CD4-positive, alpha-beta T cell treated with Interleukin-15 for 4 hours (primary cell): Measurements from ENCODE around the gene RBBP8NL.

ENCODE experiments used
- DNase-seq: peaks from one replicate; pipeline ENCODE4 v3.0.0-alpha.2; 2020; ENCODE audit warnings: low spot score

The RBBP8NL gene

GRCh38 chr20:62462976-62463592 lies 35.7 kb upstream of the RBBP8NL start:
- DNase-seq: no peak

DNA sequence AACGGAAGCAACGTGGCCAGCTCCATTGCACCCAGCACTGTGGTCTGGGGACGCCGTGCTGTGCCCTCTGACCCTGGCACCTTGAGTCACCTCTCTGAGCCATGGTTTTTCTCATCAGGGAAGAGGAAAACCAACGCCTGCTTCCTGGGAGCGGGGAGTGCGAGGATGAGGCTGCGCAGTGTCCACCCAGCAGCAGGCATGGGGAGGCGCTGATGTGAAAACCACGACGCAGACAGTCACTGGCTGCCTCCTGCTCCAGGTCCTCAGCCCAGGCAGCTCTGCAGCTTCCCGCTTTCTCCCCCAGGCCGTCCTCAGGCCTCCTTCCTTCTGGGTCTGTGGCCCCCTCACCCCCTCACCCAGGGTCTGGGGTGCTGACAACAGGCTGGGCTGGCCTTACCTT lies 34.5 kb upstream of the RBBP8NL start:
- DNase-seq: no peak

GRCh38 chr20:62461157-62461556 lies 33.8 kb upstream of the RBBP8NL start:
- DNase-seq: no peak

DNA sequence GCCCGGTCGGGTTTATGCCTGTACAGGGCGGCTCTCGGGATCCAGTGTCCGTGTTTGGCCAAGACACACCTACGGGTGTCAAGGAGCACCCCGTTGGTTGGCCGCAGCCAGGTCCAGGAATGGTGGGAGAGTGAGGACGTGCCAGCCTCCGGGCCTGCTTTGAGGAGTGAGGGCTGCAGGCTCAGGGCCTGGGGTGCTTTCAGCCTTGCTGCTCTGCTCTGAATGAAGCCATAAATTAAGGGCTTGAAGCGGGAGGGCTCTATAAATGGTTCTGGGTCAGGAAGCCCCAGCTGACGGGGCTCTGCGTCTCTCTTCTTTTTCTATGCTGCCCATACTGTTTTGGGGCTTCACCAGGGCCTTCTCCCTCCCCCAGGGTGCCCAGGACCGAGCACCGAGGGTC lies 33.3 kb upstream of the RBBP8NL start:
- DNase-seq: no peak

- DNase-seq: no peak
These were observed 32.1 kb upstream of the RBBP8NL start for GRCh38 chr20:62459488-62459887.

- no peak for DNase-seq
These were observed 31.2 kb upstream of the RBBP8NL start for GRCh38 chr20:62458275-62459251.

DNA sequence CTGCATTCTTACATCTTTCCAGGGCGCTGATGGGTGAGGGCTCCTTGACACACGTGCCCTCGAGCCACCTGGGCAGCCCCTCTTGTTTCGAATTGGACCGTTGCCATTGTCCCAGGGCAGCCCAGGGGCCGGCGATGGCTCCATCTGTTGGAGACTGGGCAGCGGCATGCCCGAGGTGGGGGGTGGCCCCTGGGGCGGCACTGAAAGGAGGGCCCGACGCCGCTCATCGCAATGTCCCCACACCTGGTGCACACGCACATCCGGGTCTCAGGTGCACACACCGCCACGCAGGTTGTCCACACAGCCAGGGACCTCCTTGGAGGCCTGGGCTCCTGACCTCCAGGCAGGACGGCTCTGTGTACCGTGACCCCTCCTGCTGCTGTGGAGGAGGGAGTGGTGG lies 30.5 kb upstream of the RBBP8NL start:
- no peak for DNase-seq

- DNase-seq: no peak
These were observed 29.8 kb upstream of the RBBP8NL start for GRCh38 chr20:62457098-62457497.

GRCh38 chr20:62455929-62456328 lies 28.6 kb upstream of the RBBP8NL start:
- no peak for DNase-seq

GRCh38 chr20:62454904-62455636 lies 27.7 kb upstream of the RBBP8NL start:
- DNase-seq: no peak

DNA sequence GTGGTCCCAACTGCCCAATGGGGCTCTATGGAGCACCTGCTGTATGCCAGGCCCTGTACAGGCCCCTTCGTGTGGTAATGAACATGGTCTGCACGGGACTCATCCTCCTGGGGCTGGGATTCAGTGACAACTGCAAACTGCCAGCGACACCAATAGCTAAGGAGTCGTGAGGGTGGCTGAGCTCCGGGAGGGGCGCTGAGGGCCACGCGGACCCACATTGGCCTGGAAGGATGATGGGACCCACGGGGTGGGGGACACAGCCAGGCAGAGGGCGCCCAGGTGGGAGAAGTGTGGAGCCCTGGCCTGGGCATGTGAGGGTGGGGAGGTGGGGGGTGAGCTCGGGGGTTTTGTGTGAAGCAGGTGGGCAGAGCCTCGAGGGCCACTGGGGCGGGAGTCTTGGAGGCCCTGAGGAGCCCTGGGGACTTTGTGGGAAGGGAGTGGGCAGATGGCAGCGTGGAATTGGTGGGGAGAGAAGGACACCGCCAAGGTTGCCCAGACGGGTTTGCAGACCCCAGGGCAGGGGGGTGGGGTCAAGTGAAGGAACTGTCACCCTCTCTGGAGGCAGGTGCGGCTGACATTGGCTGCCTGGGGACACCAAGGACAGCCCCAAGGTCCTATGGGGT lies 26.0 kb upstream of the RBBP8NL start:
- DNase-seq: no peak

- no peak for DNase-seq
These were observed 25.2 kb upstream of the RBBP8NL start for GRCh38 chr20:62452475-62453095.

DNA sequence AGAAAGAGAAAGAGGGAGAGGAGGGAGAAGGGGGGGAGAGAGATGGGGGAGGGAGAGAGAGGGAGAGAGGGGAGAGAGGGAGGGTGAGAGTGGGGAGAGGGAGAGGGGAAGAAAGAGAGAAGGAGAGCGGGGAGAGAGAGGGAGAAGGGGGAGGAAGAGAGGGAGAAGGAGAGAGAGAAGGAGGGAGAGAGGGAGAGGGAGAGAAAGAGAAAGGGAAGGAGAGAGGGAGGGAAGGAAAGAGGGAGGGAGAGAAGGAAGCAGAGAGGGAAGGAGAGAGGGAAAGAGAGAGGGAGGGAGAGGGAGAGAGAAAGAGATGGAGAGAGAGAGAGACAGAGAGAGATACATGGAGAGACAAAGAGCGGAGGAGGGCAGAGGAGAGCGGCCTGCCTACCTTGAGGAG lies 24.6 kb upstream of the RBBP8NL start:
- no peak for DNase-seq

GRCh38 chr20:62451156-62451767 lies 23.9 kb upstream of the RBBP8NL start:
- no peak for DNase-seq

DNA sequence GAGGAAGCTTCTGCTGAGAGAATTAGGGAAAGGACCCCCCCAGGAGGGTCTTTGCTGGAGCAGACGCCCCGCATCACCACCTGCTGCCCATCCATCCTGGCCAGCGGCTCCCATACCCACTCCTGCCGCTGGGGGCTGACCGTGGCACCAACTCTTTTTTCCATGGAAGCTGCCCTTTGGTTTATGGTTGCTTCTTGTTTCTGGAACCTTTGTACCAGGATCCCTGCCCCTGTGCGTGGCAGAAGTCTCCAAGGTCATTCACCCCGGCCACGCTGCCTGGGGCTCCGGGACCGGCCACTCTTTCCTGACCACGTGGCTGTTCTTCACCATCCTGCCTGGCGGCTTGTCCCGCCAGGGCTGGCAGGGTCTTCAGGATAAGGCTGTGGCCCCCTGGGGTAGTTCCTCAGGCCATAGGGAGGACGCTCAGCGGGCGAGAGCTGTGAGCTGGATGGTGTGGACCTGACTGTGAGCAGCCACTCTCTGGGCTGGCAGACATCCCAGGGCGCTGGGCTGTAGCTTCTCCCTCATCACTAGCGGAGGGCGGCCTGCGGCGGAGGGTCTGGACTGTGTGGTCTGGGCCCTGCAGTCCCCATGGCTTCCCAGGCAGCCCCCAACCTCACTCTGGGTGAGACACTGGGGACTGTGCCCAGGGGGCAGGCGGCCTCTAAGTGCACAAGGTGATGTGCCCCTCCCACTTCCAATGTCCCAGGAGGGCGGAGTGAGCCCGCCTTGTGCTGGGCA lies 22.8 kb upstream of the RBBP8NL start:
- DNase-seq: no peak

DNA sequence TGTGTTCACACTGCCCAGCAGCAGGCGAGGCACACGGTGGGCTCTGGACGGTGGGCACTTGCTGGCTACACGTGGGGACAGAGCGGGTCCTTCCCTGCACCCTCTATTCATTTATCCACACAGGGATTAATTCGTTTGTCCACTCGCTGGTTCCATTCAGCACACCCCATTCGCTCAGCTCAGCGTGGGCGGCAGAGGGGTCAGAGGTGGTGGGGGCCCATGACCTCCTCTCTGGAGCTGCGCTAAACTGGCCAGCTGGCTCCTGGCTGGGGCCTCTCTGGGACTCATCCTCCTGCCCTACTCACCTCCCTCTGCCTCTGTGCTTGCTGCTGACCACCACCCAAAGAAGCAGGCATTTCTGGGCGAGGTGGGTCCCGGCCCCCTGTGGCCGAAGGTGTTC lies 21.4 kb upstream of the RBBP8NL start:
- DNase-seq: no peak

DNA sequence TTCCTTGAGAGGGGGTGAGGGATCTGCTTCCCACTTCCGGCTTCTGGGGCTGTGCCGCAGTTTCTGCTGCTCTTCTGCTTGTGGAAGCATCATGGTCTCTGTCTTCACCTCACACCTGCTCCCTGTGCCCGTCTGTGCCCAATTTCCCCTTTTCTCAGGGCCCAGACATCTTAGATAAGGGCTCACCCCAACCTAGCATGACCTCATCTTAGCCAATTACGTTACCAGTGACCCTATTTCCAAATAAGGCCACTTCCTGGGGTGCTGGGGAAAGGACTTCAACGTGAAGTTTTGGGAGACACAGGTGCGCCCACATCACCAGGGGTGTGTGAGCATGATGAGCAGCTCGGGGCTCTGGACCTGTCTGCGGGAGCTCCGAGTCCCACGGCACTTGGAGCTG lies 20.7 kb upstream of the RBBP8NL start:
- DNase-seq: no peak

- no peak for DNase-seq
These were observed 19.8 kb upstream of the RBBP8NL start for GRCh38 chr20:62446888-62447869.

DNA sequence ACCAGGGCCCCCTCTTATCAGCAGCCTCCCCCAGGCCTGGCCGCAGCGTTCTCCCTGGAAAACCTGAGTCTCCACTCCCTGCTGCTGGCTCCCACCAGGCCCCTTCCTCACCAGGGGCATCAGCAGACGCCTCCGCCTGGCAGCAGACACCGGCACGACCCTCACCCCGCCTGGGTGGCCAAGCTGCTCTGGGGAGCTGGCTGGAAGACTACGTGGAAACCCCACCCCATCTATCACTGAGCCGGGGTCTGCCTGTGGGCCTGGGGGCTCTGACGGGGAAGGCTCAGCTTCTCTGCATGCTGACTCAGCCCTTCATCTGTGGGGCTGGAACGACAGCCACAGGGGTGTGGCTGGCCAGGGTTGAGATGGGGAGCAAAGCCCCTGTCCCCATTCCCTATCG lies 19.1 kb upstream of the RBBP8NL start:
- no peak for DNase-seq
